NCI-H524 treated with DMSO at 0.1 percent for 48 hours (cell line): ENCODE measurements around the gene TCHP.

Experiments
- DNase-seq: peaks from one replicate; lab custom pipeline; 2025; lab: John Stamatoyannopoulos, UW

TCHP gene

GRCh38 chr12:109932878-109933503, 32.9 kb downstream of the TCHP start:
- no peak for DNase-seq

- no peak for DNase-seq
Measured at GRCh38 chr12:109934026-109934425, 34.0 kb downstream of the TCHP start.

GRCh38 chr12:109937371-109937770, 37.3 kb downstream of the TCHP start:
- DNase-seq = no peak

- DNase-seq = no peak
Measured at GRCh38 chr12:109938947-109939346, 38.9 kb downstream of the TCHP start.

- DNase-seq = no peak
Measured at GRCh38 chr12:109939504-109939903, 39.4 kb downstream of the TCHP start.

- DNase-seq = no peak
Measured at GRCh38 chr12:109940339-109940923, 40.4 kb downstream of the TCHP start.

- no peak for DNase-seq
Measured at GRCh38 chr12:109943811-109944210, 43.7 kb downstream of the TCHP start.

GRCh38 chr12:109944561-109945359, 44.7 kb downstream of the TCHP start:
- DNase-seq = no peak

- no peak for DNase-seq
Measured at GRCh38 chr12:109946505-109946904, 46.4 kb downstream of the TCHP start.

GRCh38 chr12:109946913-109947312, 46.8 kb downstream of the TCHP start:
- no peak for DNase-seq

- DNase-seq = no peak
Measured at GRCh38 chr12:109947521-109947920, 47.4 kb downstream of the TCHP start.

GRCh38 chr12:109948368-109948767, 48.3 kb downstream of the TCHP start:
- no peak for DNase-seq

GRCh38 chr12:109949089-109949488, 49.0 kb downstream of the TCHP start:
- DNase-seq = no peak

- DNase-seq = no peak
Measured at GRCh38 chr12:109950625-109951024, 50.6 kb downstream of the TCHP start.

- no peak for DNase-seq
Measured at GRCh38 chr12:109951136-109951535, 51.1 kb downstream of the TCHP start.

GRCh38 chr12:109951751-109952150, 51.7 kb downstream of the TCHP start:
- no peak for DNase-seq

GRCh38 chr12:109952160-109952858, 52.2 kb downstream of the TCHP start:
- DNase-seq = no peak

- no peak for DNase-seq
Measured at GRCh38 chr12:109952873-109953272, 52.8 kb downstream of the TCHP start.

- DNase-seq = no peak
Measured at GRCh38 chr12:109953656-109954055, 53.6 kb downstream of the TCHP start.

- no peak for DNase-seq
Measured at GRCh38 chr12:109958374-109958773, 58.3 kb downstream of the TCHP start.

GRCh38 chr12:109959411-109960093, 59.5 kb downstream of the TCHP start:
- no peak for DNase-seq

GRCh38 chr12:109961201-109961600, 61.1 kb downstream of the TCHP start:
- DNase-seq = no peak
